Measurements from ENCODE around the gene IRAK1.

IRAK1 gene

DNA sequence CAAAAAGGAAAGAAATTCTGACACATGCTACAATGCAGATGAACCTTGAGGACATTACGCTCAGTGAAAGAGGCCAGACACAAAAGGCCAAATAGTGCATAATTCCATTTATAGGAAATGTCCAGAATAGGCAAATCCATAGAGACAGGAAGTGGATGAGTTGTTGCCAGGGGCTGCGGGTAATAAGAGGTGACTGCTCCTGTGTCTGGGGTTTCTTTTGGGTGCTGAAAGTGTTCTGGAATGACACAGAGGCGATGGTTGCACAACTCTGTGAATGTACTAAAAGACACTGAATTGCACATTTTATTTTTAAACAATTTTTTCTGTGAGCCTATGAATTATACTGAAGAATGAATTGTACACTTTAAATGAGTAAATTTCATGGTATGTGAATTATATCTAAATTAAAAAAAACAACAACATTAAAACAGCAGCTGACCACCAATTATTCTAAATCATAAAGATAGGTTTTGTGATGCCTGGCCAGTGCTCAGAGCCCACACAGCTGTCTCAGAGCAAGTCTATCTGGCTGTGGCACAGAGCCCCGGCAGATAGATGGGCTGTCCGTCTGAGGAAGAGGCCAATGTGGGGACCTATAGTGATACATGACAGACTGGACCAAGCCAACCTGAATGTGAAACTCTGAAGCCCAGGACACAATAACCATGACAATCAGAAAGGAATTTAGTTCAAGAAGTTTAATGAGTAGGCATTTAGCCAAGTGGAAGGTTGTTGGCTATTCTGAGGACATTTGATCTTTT lies 23.5 kb upstream of the IRAK1 start:
- H3K27ac ChIP-seq, result peak overlapping the region in 1 of 21 experiments; percentile 10

DNA sequence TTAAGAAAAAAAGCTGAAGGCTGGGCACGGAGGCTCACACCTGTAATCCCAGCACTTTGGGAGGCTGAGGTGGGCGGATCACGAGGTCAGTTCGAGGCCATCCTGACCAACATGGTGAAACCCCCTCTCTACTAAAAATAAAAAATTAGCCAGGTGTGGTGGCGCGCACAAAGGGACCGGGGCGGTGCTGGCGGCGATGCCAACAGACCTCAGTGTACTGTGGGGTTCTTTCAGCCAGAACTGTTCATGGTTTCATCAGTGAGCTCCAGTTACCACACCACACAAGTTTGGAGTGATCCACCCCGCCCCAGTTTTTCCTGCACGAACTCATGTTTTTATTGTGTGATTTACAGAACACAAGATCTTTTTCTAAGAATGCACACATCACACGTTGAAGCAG lies 21.2 kb upstream of the IRAK1 start:
- H3K4me3 ChIP-seq, result no peak overlapping the region
- H3K27ac ChIP-seq, result peak overlapping the region in 11 of 21 experiments; percentile 18 to 61 (median 47)

More for the DNA sequence above, 23.5 kb upstream of the IRAK1 start:
- H3K4me3 ChIP-seq, result no peak overlapping the region

DNA sequence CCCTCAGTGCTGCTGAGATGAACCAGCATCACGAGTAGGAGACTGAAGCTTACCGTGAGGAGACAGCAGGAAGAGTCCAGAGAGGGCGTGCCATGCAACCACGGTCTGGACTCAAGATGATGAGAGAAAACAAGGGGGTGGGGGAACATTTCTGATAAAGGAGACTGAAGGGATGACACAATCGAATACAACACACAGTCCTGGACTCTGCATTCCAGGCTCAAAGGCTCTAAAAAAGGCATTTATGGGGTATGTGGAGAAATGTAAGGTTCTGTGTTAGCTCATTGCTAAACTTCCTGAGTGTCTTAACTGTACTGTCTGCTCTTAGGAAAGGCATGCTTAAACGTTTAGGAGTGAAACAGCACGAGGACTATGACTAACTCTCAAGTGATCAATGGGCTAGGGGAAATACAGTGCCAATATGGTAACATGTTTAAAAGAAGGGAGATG lies 20.6 kb upstream of the IRAK1 start:
- H3K27ac ChIP-seq, result peak overlapping the region in 11 of 21 experiments; percentile 9 to 69 (median 52)
- H3K4me3 ChIP-seq, result no peak overlapping the region

DNA sequence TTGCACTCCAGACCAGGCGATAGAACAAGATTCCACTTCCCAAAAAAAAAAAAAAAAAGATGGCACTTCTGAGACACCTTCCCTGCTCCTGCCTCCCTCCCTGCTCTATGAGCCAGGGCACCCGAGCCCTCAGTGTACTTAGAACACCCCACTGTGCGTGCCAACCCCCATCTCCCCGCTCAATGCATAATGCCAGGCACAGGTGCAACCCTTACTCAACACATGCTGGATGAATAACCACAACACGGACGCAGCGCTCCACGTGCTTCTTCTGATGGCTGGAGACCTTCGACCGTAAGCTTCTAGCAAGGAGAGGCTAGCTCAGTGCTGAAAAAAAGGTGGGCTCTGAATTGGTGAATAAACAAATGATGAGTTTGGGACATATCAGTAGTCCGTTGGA lies 19.9 kb upstream of the IRAK1 start:
- Histone ChIP-seq H3K4me3 (no peak overlapping the region), H3K27ac (peak overlapping the region in 9 of 21 experiments; percentile 9 to 69 (median 55))

DNA sequence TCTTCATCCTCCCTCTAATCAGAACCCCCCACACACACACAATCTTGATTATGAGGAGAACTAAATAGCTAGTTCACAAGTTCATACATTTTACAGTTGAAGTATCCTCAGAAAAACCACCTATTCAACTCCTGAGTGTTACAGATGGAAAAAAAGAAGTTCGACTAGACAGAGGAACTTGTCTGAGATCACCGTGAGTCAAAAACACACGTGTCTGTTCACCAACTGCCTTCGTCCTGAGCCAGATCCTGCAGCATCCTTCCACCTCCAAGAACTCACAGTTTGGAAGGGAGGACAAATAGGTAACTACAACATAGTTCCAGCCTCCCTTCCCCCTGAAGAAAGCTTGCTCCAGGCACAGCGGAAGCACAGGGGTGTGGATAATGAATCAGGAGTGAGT lies 19.0 kb upstream of the IRAK1 start:
- Histone ChIP-seq H3K27ac (peak overlapping the region in 3 of 21 experiments; percentile 9 to 55 (median 52)), H3K4me3 (no peak overlapping the region)

DNA sequence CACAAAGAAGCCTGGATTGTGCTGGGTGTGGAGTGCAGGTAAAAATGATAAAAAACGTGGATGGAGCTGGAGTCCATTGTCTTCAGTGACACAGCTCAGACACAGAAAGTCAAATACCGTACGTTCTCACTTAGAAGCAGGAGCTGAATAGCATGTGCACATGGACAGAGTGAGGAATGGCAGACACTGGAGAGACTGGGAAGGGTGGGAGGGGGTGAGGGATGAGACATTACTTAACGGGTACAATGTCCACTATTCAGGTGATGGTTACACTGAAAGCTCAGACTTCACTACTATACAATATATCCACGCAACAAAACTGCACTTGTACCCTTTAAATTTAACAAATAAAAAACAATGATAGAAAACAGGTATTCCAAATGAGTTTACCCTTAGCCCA lies 18.1 kb upstream of the IRAK1 start:
- Histone ChIP-seq H3K4me3 (no peak overlapping the region), H3K27ac (peak overlapping the region in 1 of 21 experiments; percentile 21)

DNA sequence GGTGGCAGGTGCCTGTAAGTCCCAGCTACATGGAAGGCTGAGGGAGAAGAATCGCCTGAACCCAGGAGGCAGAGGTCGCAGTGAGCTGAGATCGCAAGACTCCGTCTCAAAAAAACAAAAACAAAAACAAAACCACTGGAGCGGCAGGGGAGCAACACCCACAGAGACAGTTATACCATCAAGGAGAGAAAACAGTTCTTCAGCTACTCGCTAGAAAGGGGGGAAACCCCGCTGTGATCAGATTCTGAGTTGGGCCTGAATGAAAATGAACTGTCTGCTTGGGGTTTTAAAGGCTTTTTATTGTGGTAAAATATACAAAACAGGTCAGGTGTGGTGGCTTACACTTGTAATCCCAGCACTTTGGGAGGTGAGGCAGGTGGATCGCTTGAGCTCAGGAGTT lies 16.8 kb upstream of the IRAK1 start:
- no peak overlapping the region for H3K4me3 ChIP-seq
- no peak overlapping the region for H3K27ac ChIP-seq

DNA sequence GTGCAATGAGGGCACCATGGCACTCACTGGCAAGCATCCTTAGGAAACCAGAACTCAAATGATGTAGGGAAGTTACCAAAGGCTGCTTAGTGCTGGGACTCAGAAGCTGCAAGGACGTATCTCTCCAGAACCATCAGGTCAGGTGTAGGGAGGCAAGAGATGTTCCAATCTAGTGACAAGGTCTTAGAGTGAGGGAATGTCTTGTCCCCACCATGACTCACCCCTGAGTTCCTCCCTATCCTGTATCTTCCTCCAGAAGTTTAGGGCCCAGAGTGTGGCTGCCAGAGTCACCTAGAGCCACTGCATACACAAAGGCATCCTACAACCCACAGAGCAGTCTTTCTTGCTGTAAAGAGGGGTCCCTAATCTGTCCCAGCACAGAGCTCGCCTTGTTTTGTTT lies 14.1 kb upstream of the IRAK1 start:
- no peak overlapping the region for H3K27ac ChIP-seq
- no peak overlapping the region for H3K4me3 ChIP-seq

DNA sequence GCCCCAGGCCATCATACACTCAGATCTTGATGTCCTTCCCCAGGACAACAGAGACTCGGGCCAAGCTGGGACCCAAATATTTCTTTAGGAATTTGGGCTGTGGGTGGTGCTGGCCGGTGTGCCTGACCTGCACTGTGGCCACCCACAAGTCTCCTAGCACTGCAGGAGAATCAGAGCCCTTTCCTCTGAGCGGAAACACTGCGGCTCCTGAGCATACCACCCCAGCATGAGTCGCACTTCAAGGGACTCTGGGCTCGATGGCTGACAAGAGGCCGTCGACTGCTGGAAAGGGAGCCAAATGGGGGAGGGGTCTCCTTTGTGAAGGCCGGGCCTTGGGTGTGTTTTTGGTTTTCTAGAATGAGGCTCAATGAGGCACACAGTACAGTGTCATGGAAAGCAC lies 13.0 kb upstream of the IRAK1 start:
- Histone ChIP-seq H3K4me3 (no peak overlapping the region), H3K27ac (no peak overlapping the region)

DNA sequence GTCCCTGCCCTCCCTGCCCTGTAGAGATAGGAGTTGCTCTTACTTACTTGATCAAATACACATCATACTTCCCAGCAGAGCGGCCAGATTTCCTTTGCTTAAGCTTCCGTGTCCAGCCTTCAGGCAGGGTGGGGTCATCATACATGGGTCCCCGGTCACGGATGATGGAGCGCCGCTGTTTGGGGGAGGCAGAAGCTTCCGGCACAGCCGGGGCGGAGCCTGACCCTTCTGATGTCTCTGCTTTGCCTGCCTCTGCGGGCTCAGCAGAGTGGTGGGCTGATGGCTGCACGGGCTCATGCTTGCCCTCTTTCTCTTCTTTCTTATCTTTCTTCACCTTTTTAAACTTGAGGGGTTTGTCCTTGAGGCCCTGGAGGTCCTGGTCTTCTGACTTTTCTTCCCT lies 12.5 kb upstream of the IRAK1 start:
- H3K27ac ChIP-seq, result no peak overlapping the region
- H3K4me3 ChIP-seq, result no peak overlapping the region

DNA sequence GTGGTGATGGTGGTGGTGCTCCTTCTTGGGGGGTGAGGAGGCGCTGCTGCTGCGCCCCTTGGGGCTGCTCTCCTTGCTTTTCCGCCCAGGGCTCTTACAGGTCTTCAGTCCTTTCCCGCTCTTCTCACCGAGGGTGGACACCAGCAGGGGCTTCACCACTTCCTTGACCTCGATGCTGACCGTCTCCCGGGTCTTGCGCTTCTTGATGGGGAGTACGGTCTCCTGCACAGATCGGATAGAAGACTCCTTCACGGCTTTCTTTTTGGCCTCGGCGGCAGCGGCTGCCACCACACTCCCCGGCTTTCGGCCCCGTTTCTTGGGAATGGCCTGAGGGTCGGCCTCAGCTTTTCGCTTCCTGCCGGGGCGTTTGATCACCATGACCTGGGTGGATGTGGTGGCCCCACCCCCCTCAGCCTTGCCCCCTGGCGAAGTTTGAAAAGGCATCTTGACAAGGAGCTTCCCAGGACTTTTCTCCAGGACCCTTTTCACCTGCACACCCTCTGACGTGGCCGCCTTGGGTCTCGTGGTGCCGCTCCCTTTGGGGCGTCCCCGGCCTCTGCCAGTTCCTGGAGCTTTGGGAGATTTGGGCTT lies 11.1 kb upstream of the IRAK1 start:
- H3K4me3 ChIP-seq, result no peak overlapping the region
- H3K27ac ChIP-seq, result no peak overlapping the region

DNA sequence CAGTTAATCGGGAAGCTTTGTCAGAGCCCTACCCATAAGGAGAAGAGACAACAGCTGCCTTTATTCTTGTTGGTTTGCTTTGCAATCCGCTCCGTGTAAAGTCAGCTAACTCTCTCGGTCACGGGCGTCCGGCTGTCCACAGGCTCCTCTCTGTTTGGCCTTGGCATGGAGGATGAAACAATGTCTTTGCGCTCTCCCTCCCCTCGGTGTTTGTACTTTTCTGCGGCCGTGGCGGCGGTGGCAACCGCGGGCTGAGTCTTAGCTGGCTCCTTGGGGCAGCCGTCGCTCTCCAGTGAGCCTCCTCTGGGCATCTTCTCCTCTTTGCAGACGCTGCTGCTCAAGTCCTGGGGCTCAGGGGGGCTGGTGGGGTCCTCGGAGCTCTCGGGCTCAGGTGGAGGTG lies 10.6 kb upstream of the IRAK1 start:
- no peak overlapping the region for H3K27ac ChIP-seq
- H3K4me3 ChIP-seq, result no peak overlapping the region

DNA sequence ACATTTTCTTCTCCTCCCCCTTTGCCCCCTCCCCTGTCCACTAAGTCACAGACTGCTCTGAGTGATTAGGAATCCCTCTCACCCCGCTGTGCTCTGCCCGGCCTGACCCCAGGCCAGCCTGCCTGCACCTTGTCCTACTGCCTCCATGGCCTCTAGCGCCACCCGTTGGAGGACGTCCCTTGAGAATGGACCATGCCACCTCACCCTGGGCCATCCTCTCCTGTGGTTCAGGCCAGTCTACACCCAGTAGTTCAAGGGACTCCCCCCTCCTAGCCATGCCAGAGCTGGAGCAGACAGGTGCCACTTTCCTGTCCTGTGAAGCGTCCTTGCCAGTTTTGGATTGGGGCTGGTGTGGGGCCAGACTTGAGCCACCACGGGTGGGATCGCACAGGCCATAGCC lies 9.7 kb upstream of the IRAK1 start:
- Histone ChIP-seq H3K27ac (no peak overlapping the region), H3K4me3 (no peak overlapping the region)

DNA sequence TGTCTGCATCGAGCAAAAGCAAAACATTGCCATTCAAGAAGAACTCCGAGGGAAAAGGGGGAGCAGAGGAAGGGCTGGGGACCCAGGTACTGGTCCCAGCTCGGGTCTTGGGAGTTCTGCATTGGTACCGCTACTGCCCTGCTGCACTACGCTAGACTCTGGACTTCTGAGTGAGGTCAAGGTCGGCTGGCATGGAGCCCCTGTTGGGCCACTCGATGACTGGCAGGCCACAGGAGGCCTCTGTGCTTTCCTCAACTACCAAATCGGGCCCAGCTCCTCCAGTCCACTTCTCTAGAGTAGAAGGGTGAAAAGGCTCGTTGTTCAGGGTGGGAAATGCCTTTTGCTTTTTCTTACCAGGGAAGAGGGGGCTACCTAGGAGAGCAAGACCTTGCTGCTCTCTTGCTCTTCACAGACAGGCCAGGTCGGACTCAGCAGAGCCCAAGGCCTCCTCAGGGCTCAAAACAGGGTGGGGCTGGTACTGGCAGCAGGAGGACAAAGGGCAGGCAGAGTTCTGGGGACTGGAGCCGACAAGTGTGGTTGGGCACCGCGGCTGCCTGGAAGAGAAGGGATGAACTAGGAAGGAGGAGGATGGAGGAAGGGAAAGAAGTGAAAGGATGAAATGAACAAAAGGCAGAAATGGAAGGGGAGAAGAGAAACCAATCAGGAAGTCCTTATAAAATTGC lies 8.9 kb upstream of the IRAK1 start:
- no peak overlapping the region for H3K4me3 ChIP-seq
- H3K27ac ChIP-seq, result no peak overlapping the region

DNA sequence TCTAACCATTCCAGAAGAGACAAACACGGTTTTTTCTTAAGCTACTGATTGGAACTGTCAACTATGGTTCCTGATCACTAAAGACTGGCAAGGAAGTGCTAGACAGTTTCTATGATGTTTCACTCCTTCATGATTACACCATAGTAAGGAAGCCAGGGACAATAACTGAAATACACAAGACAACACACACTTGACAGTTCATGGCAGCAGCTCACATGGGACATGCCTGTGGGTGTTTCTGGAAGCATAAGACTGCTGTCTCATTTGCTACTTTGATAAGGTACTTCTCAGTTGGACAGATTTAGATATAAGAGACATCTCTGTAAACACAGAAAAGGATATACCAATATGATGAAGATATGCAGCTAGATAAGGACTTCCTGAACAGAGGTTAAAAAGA lies 8.3 kb upstream of the IRAK1 start:
- H3K4me3 ChIP-seq, result no peak overlapping the region
- H3K27ac ChIP-seq, result no peak overlapping the region

DNA sequence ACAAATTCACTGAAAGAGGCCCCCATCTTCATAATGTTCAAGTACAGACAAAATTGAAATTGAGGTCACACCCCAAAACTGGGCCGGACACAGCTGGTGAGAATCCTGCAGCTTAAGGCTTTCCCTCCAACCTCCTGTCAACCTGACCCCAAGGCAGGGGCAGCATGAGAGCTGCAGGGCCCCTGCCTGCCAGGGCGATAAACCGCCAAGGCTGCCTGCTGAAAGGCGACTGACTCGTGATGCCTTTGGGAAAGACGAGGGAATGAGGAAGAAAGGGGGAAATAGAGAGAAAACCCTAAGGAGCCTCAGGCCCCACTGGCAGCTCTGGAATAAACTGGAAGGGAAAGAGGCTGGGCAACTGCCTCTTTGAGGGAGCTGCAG lies 7.3 kb upstream of the IRAK1 start:
- peak overlapping the region in 2 of 21 experiments; percentile 35 to 57 for H3K27ac ChIP-seq

DNA sequence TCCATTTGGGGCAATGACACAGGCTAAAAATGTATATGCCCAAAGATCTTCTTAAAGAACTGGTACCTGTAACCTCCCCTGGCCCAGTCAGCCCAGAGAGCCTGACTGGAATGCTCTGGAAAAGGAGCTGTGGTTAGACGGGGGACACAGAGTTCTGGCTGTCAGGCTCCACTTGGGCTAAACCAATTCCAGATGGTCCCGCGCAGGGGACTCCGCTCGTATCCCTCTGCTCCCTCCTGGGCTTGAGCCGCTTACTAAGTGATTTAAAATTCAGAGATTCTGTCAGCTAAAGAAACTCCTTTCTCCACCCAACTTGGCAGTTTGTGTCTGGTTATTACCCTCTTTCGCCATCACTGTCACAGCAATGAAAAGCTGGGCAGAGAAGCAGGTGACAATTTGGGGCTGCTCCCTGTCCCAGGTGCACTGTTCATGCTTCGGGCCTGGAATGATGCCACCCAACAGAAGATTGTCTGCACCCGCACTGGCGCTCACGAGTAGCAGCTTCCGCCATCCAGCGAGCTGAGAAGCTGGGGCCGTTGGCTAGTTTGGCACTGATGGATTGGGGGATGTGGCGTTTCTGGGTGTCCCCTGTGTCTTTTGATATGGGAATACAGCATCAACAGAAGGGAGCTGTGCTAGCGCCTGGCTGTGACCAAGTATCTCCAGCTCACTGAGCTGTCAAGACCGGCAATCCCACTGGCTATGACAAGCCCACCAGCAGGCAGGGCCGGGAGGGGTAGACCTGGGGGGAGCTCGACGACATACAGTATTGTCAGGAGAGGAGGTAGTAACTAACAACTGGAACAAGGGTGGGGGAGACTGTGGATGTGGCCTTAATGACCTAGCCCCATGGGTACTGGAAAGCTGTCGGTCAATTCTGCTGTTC lies 6.7 kb upstream of the IRAK1 start:
- no peak overlapping the region for H3K4me3 ChIP-seq
- peak overlapping the region in 9 of 21 experiments; percentile 22 to 64 (median 44) for H3K27ac ChIP-seq

More for the DNA sequence above, 7.3 kb upstream of the IRAK1 start:
- no peak overlapping the region for H3K4me3 ChIP-seq

DNA sequence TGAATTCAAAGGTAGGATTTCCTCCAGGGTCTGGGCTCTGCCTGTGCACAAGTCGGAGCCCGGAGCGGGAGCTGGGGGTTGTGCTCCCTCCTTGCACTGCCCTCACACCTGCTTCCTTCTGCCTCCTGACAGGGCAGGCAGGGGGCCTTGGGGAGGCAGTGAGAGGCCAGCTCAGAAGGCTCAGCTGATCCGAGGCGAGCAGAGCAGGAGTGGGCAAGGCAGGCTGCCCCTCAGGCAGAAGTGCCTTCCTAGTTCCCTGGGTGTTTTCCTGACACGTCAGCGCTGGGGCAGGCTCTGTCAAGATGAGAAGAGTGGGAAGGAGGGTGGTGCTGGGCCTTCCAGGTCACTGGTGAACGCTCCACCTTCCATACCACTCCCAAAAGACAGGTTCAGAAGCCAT lies 5.5 kb upstream of the IRAK1 start:
- no peak overlapping the region for H3K4me3 ChIP-seq
- H3K27ac ChIP-seq, result peak overlapping the region in 13 of 21 experiments; percentile 18 to 64 (median 37)

DNA sequence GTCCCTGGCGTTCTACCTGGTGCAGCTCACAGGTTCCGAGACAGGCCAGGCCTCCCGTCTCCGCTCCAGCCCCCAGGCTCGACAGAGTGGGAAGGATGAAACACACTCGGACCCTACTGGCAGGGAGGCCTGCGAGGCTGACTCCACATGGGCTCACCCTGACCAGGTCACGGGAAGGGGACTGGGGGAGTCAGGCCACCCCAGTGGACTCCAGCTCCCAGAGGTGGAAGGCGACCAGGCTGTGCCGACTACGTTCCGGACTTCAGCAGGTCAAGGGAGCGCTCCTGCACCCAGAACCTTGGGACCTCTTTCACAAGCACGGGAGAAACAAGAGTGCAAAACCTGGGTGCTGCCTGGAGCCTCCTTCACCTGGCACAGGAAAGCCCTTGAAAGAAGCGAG lies 4.6 kb upstream of the IRAK1 start:
- no peak overlapping the region for H3K4me3 ChIP-seq
- H3K27ac ChIP-seq, result no peak overlapping the region
